ENCODE results near the gene KIF13A. TPM values are rescaled to one million over a fixed set of nuclear protein-coding genes. Genes with fewer than 3 reads are reported as not detected.
A peak's percentile ranks its signal among the peaks of the same experiment; 100 is the strongest.

KIF13A gene
- total and polyA plus RNA-seq, 9 of the 15 experiments (the other 6 are each of a cell fraction or from before 2014, with no cell fraction given), result 3.6 to 44.3 (median 29.7) TPM

DNA sequence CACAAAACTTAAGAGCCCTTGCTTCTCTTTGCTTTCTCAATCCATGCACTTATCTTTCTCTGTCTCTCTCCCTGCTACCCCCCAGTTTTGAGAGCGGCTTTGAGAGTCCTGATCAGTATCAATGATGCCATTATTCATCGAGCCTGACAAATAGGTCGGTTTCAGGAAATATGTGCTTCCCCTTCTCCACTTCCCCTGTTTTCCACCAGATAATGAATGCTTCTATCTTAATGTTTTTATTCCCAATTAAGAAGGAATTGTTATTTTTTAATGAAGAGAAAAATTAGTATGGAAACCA is 117.7 kb downstream of the KIF13A start (continued):
- TF ChIP-seq, protein P1, sequence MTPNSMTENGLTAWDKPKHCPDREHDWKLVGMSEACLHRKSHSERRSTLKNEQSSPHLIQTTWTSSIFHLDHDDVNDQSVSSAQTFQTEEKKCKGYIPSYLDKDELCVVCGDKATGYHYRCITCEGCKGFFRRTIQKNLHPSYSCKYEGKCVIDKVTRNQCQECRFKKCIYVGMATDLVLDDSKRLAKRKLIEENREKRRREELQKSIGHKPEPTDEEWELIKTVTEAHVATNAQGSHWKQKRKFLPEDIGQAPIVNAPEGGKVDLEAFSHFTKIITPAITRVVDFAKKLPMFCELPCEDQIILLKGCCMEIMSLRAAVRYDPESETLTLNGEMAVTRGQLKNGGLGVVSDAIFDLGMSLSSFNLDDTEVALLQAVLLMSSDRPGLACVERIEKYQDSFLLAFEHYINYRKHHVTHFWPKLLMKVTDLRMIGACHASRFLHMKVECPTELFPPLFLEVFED (CRISPR knock-in tag; conservative IDR thresholded peaks at IDR 0.05), result no peak
- TF ChIP-seq ZNF507 (tag; conservative IDR thresholded peaks at IDR 0.05) (no peak), ZNF445 (CRISPR knock-in tag; IDR thresholded peaks at IDR 0.05; ENCODE audit: low read depth) (no peak), ZFP30 (CRISPR knock-in tag; IDR thresholded peaks at IDR 0.05; ENCODE audit: borderline replicate concordance) (no peak), SUPT5H (IDR thresholded peaks at IDR 0.05) (no peak), TBL1XR1 (IDR thresholded peaks at IDR 0.05; ENCODE audit: low read length in 2 of 2) (peak in 1 of 2 experiments; percentile 47; a peak in 1 of 4 replicates), SMAD3 (CRISPR knock-in tag; conservative IDR thresholded peaks at IDR 0.05) (no peak), KDM2B (CRISPR knock-in tag; IDR thresholded peaks at IDR 0.05) (no peak), CAMTA2 (CRISPR knock-in tag; conservative IDR thresholded peaks at IDR 0.05) (no peak), CEBPB (tag; IDR thresholded peaks at IDR 0.05) (0 out of 2 replicates have a peak, but pooled peaks have one; percentile 30), ZNF764 (CRISPR knock-in tag; IDR thresholded peaks at IDR 0.05; ENCODE audit: low read depth) (no peak), FOXM1 (IDR thresholded peaks at IDR 0.05; ENCODE audit: low read depth) (0 out of 2 replicates have a peak, but pooled peaks have one; percentile 11), FOXM1 (CRISPR knock-in tag; IDR thresholded peaks at IDR 0.05; ENCODE audit: low read depth) (no peak), NFIX (CRISPR knock-in tag; IDR thresholded peaks at IDR 0.05; ENCODE audit: low read depth) (no peak), SAP30 (IDR thresholded peaks at IDR 0.05; ENCODE audit: borderline replicate concordance, insufficient read depth, low read depth, low read length, poor library complexity, severe bottlenecking) (no peak), SOX6 (IDR thresholded peaks at IDR 0.05) (peak; percentile 40; the same call in 1 of the 2 replicates), ZNF124 (CRISPR knock-in tag; IDR thresholded peaks at IDR 0.05) (no peak), MYNN (IDR thresholded peaks at IDR 0.05) (peak; percentile 42; the same call in 1 of the 2 replicates), MYNN (CRISPR knock-in tag; IDR thresholded peaks at IDR 0.05) (no peak), SMARCA5 (IDR thresholded peaks at IDR 0.05) (no peak), SAFB (IDR thresholded peaks at IDR 0.05; ENCODE audit: borderline replicate concordance, low read depth, low read length) (no peak), ZNF212 (CRISPR knock-in tag; IDR thresholded peaks at IDR 0.05) (no peak), RB1 (IDR thresholded peaks at IDR 0.05; ENCODE audit: low read depth) (no peak)
- TF ChIP-seq, protein P2, sequence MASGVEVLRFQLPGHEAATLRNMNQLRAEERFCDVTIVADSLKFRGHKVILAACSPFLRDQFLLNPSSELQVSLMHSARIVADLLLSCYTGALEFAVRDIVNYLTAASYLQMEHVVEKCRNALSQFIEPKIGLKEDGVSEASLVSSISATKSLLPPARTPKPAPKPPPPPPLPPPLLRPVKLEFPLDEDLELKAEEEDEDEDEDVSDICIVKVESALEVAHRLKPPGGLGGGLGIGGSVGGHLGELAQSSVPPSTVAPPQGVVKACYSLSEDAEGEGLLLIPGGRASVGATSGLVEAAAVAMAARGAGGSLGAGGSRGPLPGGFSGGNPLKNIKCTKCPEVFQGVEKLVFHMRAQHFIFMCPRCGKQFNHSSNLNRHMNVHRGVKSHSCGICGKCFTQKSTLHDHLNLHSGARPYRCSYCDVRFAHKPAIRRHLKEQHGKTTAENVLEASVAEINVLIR (CRISPR knock-in tag; IDR thresholded peaks at IDR 0.05), result no peak
- TF ChIP-seq, protein P3, sequence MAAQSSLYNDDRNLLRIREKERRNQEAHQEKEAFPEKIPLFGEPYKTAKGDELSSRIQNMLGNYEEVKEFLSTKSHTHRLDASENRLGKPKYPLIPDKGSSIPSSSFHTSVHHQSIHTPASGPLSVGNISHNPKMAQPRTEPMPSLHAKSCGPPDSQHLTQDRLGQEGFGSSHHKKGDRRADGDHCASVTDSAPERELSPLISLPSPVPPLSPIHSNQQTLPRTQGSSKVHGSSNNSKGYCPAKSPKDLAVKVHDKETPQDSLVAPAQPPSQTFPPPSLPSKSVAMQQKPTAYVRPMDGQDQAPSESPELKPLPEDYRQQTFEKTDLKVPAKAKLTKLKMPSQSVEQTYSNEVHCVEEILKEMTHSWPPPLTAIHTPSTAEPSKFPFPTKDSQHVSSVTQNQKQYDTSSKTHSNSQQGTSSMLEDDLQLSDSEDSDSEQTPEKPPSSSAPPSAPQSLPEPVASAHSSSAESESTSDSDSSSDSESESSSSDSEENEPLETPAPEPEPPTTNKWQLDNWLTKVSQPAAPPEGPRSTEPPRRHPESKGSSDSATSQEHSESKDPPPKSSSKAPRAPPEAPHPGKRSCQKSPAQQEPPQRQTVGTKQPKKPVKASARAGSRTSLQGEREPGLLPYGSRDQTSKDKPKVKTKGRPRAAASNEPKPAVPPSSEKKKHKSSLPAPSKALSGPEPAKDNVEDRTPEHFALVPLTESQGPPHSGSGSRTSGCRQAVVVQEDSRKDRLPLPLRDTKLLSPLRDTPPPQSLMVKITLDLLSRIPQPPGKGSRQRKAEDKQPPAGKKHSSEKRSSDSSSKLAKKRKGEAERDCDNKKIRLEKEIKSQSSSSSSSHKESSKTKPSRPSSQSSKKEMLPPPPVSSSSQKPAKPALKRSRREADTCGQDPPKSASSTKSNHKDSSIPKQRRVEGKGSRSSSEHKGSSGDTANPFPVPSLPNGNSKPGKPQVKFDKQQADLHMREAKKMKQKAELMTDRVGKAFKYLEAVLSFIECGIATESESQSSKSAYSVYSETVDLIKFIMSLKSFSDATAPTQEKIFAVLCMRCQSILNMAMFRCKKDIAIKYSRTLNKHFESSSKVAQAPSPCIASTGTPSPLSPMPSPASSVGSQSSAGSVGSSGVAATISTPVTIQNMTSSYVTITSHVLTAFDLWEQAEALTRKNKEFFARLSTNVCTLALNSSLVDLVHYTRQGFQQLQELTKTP (IDR thresholded peaks at IDR 0.05; ENCODE audit: low read depth in 1 of 2, partially characterized antibody in 2 of 2), result peak in 1 of 2 experiments; percentile 54
- TF ChIP-seq, protein P4, sequence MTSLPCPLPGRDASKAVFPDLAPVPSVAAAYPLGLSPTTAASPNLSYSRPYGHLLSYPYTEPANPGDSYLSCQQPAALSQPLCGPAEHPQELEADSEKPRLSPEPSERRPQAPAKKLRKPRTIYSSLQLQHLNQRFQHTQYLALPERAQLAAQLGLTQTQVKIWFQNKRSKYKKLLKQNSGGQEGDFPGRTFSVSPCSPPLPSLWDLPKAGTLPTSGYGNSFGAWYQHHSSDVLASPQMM (CRISPR knock-in tag; IDR thresholded peaks at IDR 0.05), result no peak
